WTC11 (cell line): Measurements from ENCODE around the gene ERAS. TPM values are rescaled to one million over a fixed set of nuclear protein-coding genes. Genes with fewer than 3 reads are reported as not detected.
"Not testable (repeated sequence)": the region's sequence is repeated elsewhere in the genome, so short reads cannot be mapped to it uniquely, and the experiment has no call there.

Experiments
- ATAC-seq: fragments of 200-7000 bp; cut with Tn5 transposase; 2 replicates; pipeline ENCODE4 v1.10.0; 2021; ENCODE audit warnings: mild to moderate bottlenecking, moderate library complexity
- CTCF ChIA-PET: fragments of 300-600 bp; sonication (Branson Sonifier 250); formaldehyde crosslinking; loops from one replicate; lab custom pipeline; 2021; ENCODE audit warnings: antibody characterized with exemption; lab: Charles Lee
- POLR2A ChIA-PET: fragments of 350-600 bp; sonication (Branson Sonifier 250); formaldehyde crosslinking; loops from one replicate; lab custom pipeline; 2021; ENCODE audit warnings: antibody characterized with exemption; lab: Charles Lee
- DNase-seq: peaks from one replicate; pipeline ENCODE4 v3.0.0; 2021; ENCODE audit warnings: low spot score
- H3K27ac Mint-ChIP-seq: 2 replicates; pipeline ENCODE4 v1.8.0; 2021; ENCODE audit warnings: mixed read lengths
- H3K27me3 Mint-ChIP-seq: 2 replicates; pipeline ENCODE4 v1.8.0; 2021; ENCODE audit warnings: low read depth, mild to moderate bottlenecking, moderate library complexity, mixed read lengths
- H3K36me3 Mint-ChIP-seq: 2 replicates; pipeline ENCODE4 v1.8.0; 2021; ENCODE audit warnings: mixed read lengths
- H3K4me1 Mint-ChIP-seq: 2 replicates; pipeline ENCODE4 v1.8.0; 2022; ENCODE audit warnings: mixed read lengths
- H3K4me3 Mint-ChIP-seq: 2 replicates; pipeline ENCODE4 v1.8.0; 2021; ENCODE audit warnings: mild to moderate bottlenecking, moderate library complexity, mixed read lengths
- H3K9me3 Mint-ChIP-seq: 2 replicates; pipeline ENCODE4 v1.8.0; 2021; ENCODE audit warnings: mixed read lengths
- ATF2 ChIP-seq: sonication (generic); formaldehyde crosslinking; IDR thresholded peaks from 2 replicates; pipeline ENCODE4 v1.8.1; 2022; ENCODE audit warnings: low read depth, missing genetic modification reagents, borderline replicate concordance
- CBFB ChIP-seq: sonication (generic); formaldehyde crosslinking; IDR thresholded peaks from 2 replicates; pipeline ENCODE4 v1.8.1; 2022; ENCODE audit warnings: mild to moderate bottlenecking, low read depth, missing genetic modification reagents
- CREB1 ChIP-seq: sonication (generic); formaldehyde crosslinking; IDR thresholded peaks from 2 replicates; pipeline ENCODE4 v1.8.0; 2023; ENCODE audit warnings: mild to moderate bottlenecking, missing genetic modification reagents
- CTCF ChIP-seq: fragments of 200-600 bp; IDR thresholded peaks from 2 replicates; pipeline ENCODE4 v1.8.0; 2022; ENCODE audit warnings: antibody characterized with exemption
- ESRRA ChIP-seq: sonication (generic); formaldehyde crosslinking; IDR thresholded peaks from 2 replicates; pipeline ENCODE4 v1.8.1; 2022; ENCODE audit warnings: mild to moderate bottlenecking, missing genetic modification reagents, borderline replicate concordance
- ETV6 ChIP-seq: sonication (generic); formaldehyde crosslinking; IDR thresholded peaks from 2 replicates; pipeline ENCODE4 v1.8.1; 2022; ENCODE audit warnings: mild to moderate bottlenecking, missing genetic modification reagents
- FOXK1 ChIP-seq: sonication (generic); formaldehyde crosslinking; IDR thresholded peaks from 2 replicates; pipeline ENCODE4 v1.8.0; 2022; ENCODE audit warnings: mild to moderate bottlenecking, moderate library complexity, missing genetic modification reagents
- FOXP1 ChIP-seq: sonication (generic); formaldehyde crosslinking; IDR thresholded peaks from 2 replicates; pipeline ENCODE4 v1.8.0; 2022; ENCODE audit warnings: missing genetic modification reagents, mild to moderate bottlenecking, moderate library complexity, borderline replicate concordance
- GABPB1 ChIP-seq: sonication (generic); formaldehyde crosslinking; IDR thresholded peaks from 2 replicates; pipeline ENCODE4 v1.8.1; 2023; ENCODE audit warnings: mild to moderate bottlenecking, missing genetic modification reagents
- GTF2I ChIP-seq: fragments of 250-450 bp; sonication (Bioruptor Pico); conservative IDR thresholded peaks from 2 replicates; pipeline ENCODE4 v1.4.0; 2021; ENCODE audit warnings: mild to moderate bottlenecking
- HMGA2 ChIP-seq: fragments of 250-450 bp; sonication (Bioruptor Pico); IDR thresholded peaks from 2 replicates; pipeline ENCODE4 v1.4.0; 2021; ENCODE audit warnings: mild to moderate bottlenecking, moderate library complexity
- IRF2 ChIP-seq: sonication (generic); formaldehyde crosslinking; IDR thresholded peaks from 2 replicates; pipeline ENCODE4 v1.8.0; 2022; ENCODE audit warnings: low read depth, missing genetic modification reagents, borderline replicate concordance
- JAZF1 ChIP-seq: fragments of 250-450 bp; sonication (Bioruptor Pico); IDR thresholded peaks from 2 replicates; pipeline ENCODE4 v1.9.0; 2021; ENCODE audit warnings: moderate library complexity, mild to moderate bottlenecking, inconsistent platforms
- NFE2L1 ChIP-seq: sonication (generic); formaldehyde crosslinking; IDR thresholded peaks from 2 replicates; pipeline ENCODE4 v1.8.1; 2023; ENCODE audit warnings: missing genetic modification reagents
- NR3C1 ChIP-seq: sonication (generic); formaldehyde crosslinking; conservative IDR thresholded peaks from 2 replicates; pipeline ENCODE4 v1.8.1; 2023; ENCODE audit warnings: low read depth, mild to moderate bottlenecking, missing genetic modification reagents
- OVOL2 ChIP-seq: fragments of 250-450 bp; sonication (Bioruptor Pico); IDR thresholded peaks from 2 replicates; pipeline ENCODE4 v1.9.0; 2021; ENCODE audit warnings: mild to moderate bottlenecking, borderline replicate concordance
- PRRX2 ChIP-seq: fragments of 250-450 bp; sonication (Bioruptor Pico); IDR thresholded peaks from 2 replicates; pipeline ENCODE4 v1.8.0; 2021; ENCODE audit warnings: mild to moderate bottlenecking
- SP1 ChIP-seq: sonication (generic); formaldehyde crosslinking; conservative IDR thresholded peaks from 2 replicates; pipeline ENCODE4 v1.8.1; 2022; ENCODE audit warnings: missing genetic modification reagents
- TEAD1 ChIP-seq: sonication (generic); formaldehyde crosslinking; IDR thresholded peaks from 2 replicates; pipeline ENCODE4 v1.8.0; 2022; ENCODE audit warnings: mild to moderate bottlenecking, missing genetic modification reagents
- TEAD4 ChIP-seq: sonication (generic); formaldehyde crosslinking; IDR thresholded peaks from 2 replicates; pipeline ENCODE4 v1.8.0; 2022; ENCODE audit warnings: mild to moderate bottlenecking, missing genetic modification reagents
- TP53 ChIP-seq: sonication (generic); formaldehyde crosslinking; IDR thresholded peaks from 2 replicates; pipeline ENCODE4 v1.8.1; 2023; ENCODE audit warnings: mild to moderate bottlenecking, missing genetic modification reagents
- ZBTB21 ChIP-seq: sonication (generic); formaldehyde crosslinking; IDR thresholded peaks from 2 replicates; pipeline ENCODE4 v1.8.1; 2023; ENCODE audit warnings: mild to moderate bottlenecking, missing genetic modification reagents, borderline replicate concordance
- ZNF281 ChIP-seq: sonication (generic); formaldehyde crosslinking; IDR thresholded peaks from 2 replicates; pipeline ENCODE4 v1.8.0; 2023; ENCODE audit warnings: mild to moderate bottlenecking, missing genetic modification reagents
- total RNA-seq: library from RNA; stranded (reverse); gene quantifications from 3 replicates; pipeline ENCODE4 v1.2.3, GENCODE V29; 2021
- TF ChIP-seq, protein P1 (sequence below): sonication (generic); formaldehyde crosslinking; IDR thresholded peaks from 2 replicates; pipeline ENCODE4 v1.8.0; 2023; ENCODE audit warnings: missing genetic modification reagents

The ERAS gene
- total RNA-seq, 1 experiment from 2014 or later: not detected

- H3K27ac Mint-ChIP-seq: no peak overlapping the region
- no peaks in the 10 kb centered on the region for H3K27me3 Mint-ChIP-seq
- TF ChIP-seq FOXP1 (CRISPR knock-in tag) (no peak), JAZF1 (CRISPR knock-in tag) (no peak), TEAD1 (no peak), ATF2 (no peak), PRRX2 (no peak), CTCF (no peak), ETV6 (CRISPR knock-in tag) (no peak), NR3C1 (CRISPR knock-in tag) (no peak), TEAD4 (CRISPR knock-in tag) (no peak), SP1 (CRISPR knock-in tag) (no peak), GABPB1 (CRISPR knock-in tag) (no peak), FOXK1 (CRISPR knock-in tag) (no peak)
- TF ChIP-seq, protein P1, sequence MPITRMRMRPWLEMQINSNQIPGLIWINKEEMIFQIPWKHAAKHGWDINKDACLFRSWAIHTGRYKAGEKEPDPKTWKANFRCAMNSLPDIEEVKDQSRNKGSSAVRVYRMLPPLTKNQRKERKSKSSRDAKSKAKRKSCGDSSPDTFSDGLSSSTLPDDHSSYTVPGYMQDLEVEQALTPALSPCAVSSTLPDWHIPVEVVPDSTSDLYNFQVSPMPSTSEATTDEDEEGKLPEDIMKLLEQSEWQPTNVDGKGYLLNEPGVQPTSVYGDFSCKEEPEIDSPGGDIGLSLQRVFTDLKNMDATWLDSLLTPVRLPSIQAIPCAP (CRISPR knock-in tag): no peak
- TF ChIP-seq, all 79 proteins: peak for 0
- Mint-ChIP-seq H3K4me1 (no peaks in the 10 kb centered on the region), H3K9me3 (no peaks in the 10 kb centered on the region), H3K4me3 (no peak overlapping the region), H3K36me3 (no peaks in the 10 kb centered on the region; the same call in 1 of the 2 replicates)
- DNase-seq: no peak
- ATAC-seq: no peak
- POLR2A ChIA-PET: no interaction called here
- CTCF ChIA-PET: no interaction called here
Measured at GRCh38 chrX:48818098-48818497, 8.2 kb upstream of the ERAS start.

- Mint-ChIP-seq H3K4me3 (no peak overlapping the region), H3K36me3 (no peaks in the 10 kb centered on the region; the same call in 1 of the 2 replicates), H3K27me3 (no peaks in the 10 kb centered on the region), H3K4me1 (no peaks in the 10 kb centered on the region), H3K9me3 (no peaks in the 10 kb centered on the region), H3K27ac (no peak overlapping the region)
- no peak for ATAC-seq
- no peak for DNase-seq
- TF ChIP-seq NFE2L1 (CRISPR knock-in tag) (no peak), ESRRA (no peak), CBFB (CRISPR knock-in tag) (no peak), JAZF1 (CRISPR knock-in tag) (no peak), IRF2 (CRISPR knock-in tag) (no peak), SP1 (CRISPR knock-in tag) (no peak), GTF2I (CRISPR knock-in tag) (no peak), CREB1 (CRISPR knock-in tag) (no peak), ZBTB21 (no peak), TP53 (CRISPR knock-in tag) (no peak), HMGA2 (CRISPR knock-in tag) (no peak), OVOL2 (no peak), FOXK1 (CRISPR knock-in tag) (no peak), ZNF281 (CRISPR knock-in tag) (no peak), ETV6 (CRISPR knock-in tag) (no peak)
- CTCF ChIA-PET: no interaction called here
- POLR2A ChIA-PET: no interaction called here
Measured at GRCh38 chrX:48818866-48819265, 7.4 kb upstream of the ERAS start.

DNA sequence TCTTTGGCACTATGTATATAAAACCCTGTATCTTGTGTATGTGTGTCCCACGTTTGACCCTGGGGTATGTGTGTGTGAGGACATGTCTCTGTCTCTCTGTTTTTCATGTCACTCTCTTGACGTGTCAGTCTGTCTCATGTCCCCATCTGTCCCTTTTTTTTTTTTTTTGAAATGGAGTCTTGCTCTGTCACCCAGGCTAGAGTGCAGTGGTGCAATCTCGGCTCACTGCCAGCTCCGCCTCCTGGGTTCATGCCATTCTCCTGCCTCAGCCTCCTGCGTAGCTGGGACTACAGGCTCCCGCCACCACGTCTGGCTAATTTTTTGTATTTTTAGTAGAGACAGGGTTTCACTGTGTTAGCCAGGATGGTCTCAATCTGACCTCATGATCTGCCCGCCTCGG, 6.9 kb upstream of the ERAS start:
- H3K9me3 Mint-ChIP-seq, CTCF ChIA-PET, ATAC-seq, POLR2A ChIA-PET, DNase-seq, H3K36me3 Mint-ChIP-seq, H3K4me3 Mint-ChIP-seq, H3K27ac Mint-ChIP-seq, H3K4me1 Mint-ChIP-seq, H3K27me3 Mint-ChIP-seq: not testable (repeated sequence)
